Chondrocyte (in vitro differentiated cells): Measurements from ENCODE around the gene ENO2. TPM values are rescaled to one million over a fixed set of nuclear protein-coding genes. Genes with fewer than 3 reads are reported as not detected.

Experiments
- DNase-seq: peaks from one replicate; pipeline ENCODE4 v3.0.0; 2021; ENCODE audit warnings: mixed read lengths, low spot score
- H3K27ac Mint-ChIP-seq: one replicate; pipeline ENCODE4 v1.8.0; 2021; ENCODE audit warnings: mild to moderate bottlenecking, moderate library complexity, mixed read lengths; ENCODE audit not compliant: unreplicated experiment
- H3K27me3 Mint-ChIP-seq: 2 replicates; pipeline ENCODE4 v1.8.0; 2021; ENCODE audit warnings: low read depth, mixed read lengths
- H3K36me3 Mint-ChIP-seq: 2 replicates; pipeline ENCODE4 v1.8.0; 2021; ENCODE audit warnings: low read depth, mixed read lengths
- H3K4me1 Mint-ChIP-seq: 2 replicates; pipeline ENCODE4 v1.8.0; 2021; ENCODE audit warnings: low read depth, mild to moderate bottlenecking, mixed read lengths
- H3K4me3 Mint-ChIP-seq: one replicate; pipeline ENCODE4 v1.8.0; 2021; ENCODE audit warnings: mild to moderate bottlenecking, moderate library complexity, mixed read lengths; ENCODE audit not compliant: unreplicated experiment
- H3K9me3 Mint-ChIP-seq: 2 replicates; pipeline ENCODE4 v1.8.0; 2021; ENCODE audit warnings: low read depth, mixed read lengths
- CTCF ChIP-seq: fragments of 200-600 bp; sonication (generic); IDR thresholded peaks from 2 replicates; pipeline ENCODE4 v1.5.0; 2021; ENCODE audit warnings: antibody characterized with exemption, mild to moderate bottlenecking, moderate library complexity
- total RNA-seq: library from RNA; stranded (reverse); gene quantifications from 3 replicates; pipeline ENCODE4 v1.2.1, GENCODE V29; 2021

ENO2 gene
- total RNA-seq, 1 donor from 2014 or later = 58.6 TPM

GRCh38 chr12:6909421-6910145 lies 4.8 kb upstream of the ENO2 start:
- peaks cover 11% of the 10 kb centered on the region for H3K4me1 Mint-ChIP-seq
- no peaks in the 10 kb centered on the region for H3K36me3 Mint-ChIP-seq
- no peaks in the 10 kb centered on the region for H3K27me3 Mint-ChIP-seq
- no peak overlapping the region for H3K4me3 Mint-ChIP-seq
- H3K9me3 Mint-ChIP-seq = no peaks in the 10 kb centered on the region
- no peak for TF ChIP-seq CTCF
- no peak overlapping the region for H3K27ac Mint-ChIP-seq
- DNase-seq = peak; percentile 17

- peaks cover 5% of the 10 kb centered on the region for H3K36me3 Mint-ChIP-seq
- TF ChIP-seq CTCF = no peak
- DNase-seq = peak; percentile 18
- no peaks in the 10 kb centered on the region for H3K27me3 Mint-ChIP-seq
- no peak overlapping the region for H3K27ac Mint-ChIP-seq
- no peak overlapping the region for H3K4me3 Mint-ChIP-seq
- H3K4me1 Mint-ChIP-seq = peaks cover 31% of the 10 kb centered on the region
- no peaks in the 10 kb centered on the region for H3K9me3 Mint-ChIP-seq
Observed at GRCh38 chr12:6912164-6912935, 2.0 kb upstream of the ENO2 start.

GRCh38 chr12:6914947-6915788 lies 788 bp downstream of the ENO2 start:
- Mint-ChIP-seq H3K4me3 (peak overlapping the region; percentile 84), H3K36me3 (peaks cover 9% of the 10 kb centered on the region), H3K27ac (peak overlapping the region; percentile 57), H3K9me3 (no peaks in the 10 kb centered on the region), H3K27me3 (no peaks in the 10 kb centered on the region), H3K4me1 (peaks cover 31% of the 10 kb centered on the region)
- no peak for TF ChIP-seq CTCF
- peak; percentile 68 for DNase-seq

GRCh38 chr12:6915789-6916285 lies 1.5 kb downstream of the ENO2 start:
- Mint-ChIP-seq H3K4me1 (peaks cover 31% of the 10 kb centered on the region), H3K27me3 (no peaks in the 10 kb centered on the region), H3K36me3 (peaks cover 9% of the 10 kb centered on the region), H3K27ac (no peak overlapping the region), H3K4me3 (peak overlapping the region; percentile 84), H3K9me3 (no peaks in the 10 kb centered on the region)
- TF ChIP-seq CTCF = no peak
- DNase-seq = peak; percentile 72
